ENCODE results near the gene SMARCA4.
"Not testable (repeated sequence)": the region's sequence is repeated elsewhere in the genome, so short reads cannot be mapped to it uniquely, and the experiment has no call there.

Gene SMARCA4

GRCh38 chr19:10927730-10928562, 32.9 kb upstream of the SMARCA4 start:
- Histone ChIP-seq H3K4me3 (peak overlapping the region; percentile 75 to 99 (median 94)), H3K27ac (peak overlapping the region; percentile 41 to 96 (median 89))

DNA sequence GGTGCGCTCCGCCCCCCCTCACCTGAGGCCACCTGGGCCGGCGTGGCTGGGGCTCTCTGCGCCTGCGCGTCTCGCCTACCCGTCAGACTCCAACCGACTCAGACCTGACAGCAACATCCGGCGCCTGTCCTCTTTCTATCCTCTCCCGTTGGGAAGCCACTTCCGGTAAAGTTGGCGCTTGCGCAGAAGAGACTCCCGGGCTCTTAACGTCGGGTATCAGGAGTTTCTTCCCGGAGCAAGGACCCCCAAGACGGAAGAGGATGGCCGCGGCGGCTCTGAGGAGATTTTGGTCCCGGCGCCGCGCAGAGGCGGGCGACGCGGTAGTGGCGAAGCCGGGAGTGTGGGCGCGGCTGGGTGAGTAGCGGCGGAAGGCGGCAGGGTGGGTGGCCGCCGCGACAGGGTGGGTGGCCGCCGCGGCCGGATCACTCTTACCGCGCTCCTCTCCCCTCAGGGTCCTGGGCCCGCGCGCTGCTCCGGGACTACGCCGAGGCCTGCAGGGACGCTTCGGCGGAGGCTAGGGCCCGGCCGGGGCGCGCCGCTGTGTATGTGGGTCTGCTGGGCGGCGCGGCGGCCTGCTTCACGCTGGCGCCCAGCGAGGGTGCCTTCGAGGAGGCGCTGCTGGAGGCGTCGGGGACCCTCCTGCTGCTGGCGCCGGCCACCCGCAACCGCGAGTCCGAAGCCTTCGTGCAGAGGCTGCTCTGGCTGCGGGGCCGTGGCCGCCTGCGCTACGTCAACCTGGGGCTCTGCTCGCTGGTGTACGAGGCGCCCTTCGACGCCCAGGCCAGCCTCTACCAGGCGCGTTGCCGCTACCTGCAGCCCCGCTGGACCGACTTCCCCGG, 32.0 kb upstream of the SMARCA4 start, which contains the start of the genes TIMM29 and YIPF2:
Gene TIMM29, plus strand, starts transcription at position 249 of the 839 bp plus-strand sequence. Its CDS starts 12 bp downstream, at position 261.
Gene YIPF2, minus strand, starts transcription at position 77 of the 839 bp plus-strand sequence. CDS start 229 bp downstream, outside the sequence.
- Histone ChIP-seq H3K4me3 (peak within 1 kb of the TSS; percentile 75 to 99 (median 94)), H3K27ac (peak within 1 kb of the TSS; percentile 41 to 96 (median 89))

GRCh38 chr19:10929402-10929794, 31.4 kb upstream of the SMARCA4 start:
- peak overlapping the region; percentile 75 to 99 (median 94) for H3K4me3 ChIP-seq
- peak overlapping the region; percentile 35 to 96 (median 89) for H3K27ac ChIP-seq

- Histone ChIP-seq H3K27ac (no peak overlapping the region), H3K4me3 (no peak overlapping the region)
Measured at GRCh38 chr19:10935371-10936059, 25.3 kb upstream of the SMARCA4 start.

DNA sequence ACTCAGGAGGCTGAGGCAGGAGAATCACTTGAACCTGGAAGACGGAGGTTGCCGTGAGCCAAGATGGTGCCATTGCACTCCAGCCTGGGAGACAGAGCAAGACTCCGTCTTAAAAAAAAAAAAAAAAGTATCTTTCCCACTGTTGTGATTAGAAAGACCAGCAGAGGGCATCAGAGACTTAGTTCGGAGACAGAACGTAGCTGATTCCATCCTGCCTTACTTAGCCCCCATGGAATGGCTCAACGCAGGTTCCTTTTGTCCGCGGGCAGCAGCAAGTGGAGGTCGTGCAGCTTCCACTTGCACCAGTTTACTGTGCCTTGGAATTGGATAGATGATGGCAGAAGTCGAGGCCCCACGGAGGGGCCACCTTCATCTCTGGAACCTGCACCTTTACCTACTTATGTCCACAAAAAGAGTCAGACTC, 24.2 kb upstream of the SMARCA4 start:
- no peak overlapping the region for H3K4me3 ChIP-seq
- no peak overlapping the region for H3K27ac ChIP-seq

DNA sequence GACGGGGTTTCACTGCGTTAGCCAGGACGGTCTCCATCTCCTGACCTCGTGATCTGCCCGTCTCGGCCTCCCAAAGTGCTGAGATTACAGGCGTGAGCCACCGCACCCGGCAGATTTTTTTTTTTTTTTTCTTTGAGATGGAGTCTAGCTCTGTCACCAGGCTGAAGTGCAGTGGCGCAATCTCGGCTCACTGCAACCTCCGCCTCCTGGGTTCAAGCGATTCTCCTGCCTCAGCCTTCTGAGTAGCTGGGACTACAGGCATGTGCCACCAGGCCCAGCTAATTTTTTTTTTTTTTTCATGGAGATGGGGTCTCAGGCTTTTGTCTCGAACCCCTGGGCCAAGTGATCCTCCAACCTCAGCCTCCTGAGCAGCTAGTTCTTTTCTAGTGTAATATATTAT, 19.2 kb upstream of the SMARCA4 start:
- H3K27ac ChIP-seq = peak overlapping the region in 3 of 21 experiments; percentile 24 to 48 (median 28)
- H3K4me3 ChIP-seq = not testable (repeated sequence)

- H3K4me3 ChIP-seq = not testable (repeated sequence)
- H3K27ac ChIP-seq = peak overlapping the region in 4 of 21 experiments; percentile 2 to 44 (median 16)
Measured at GRCh38 chr19:10943412-10943811, 17.4 kb upstream of the SMARCA4 start.

DNA sequence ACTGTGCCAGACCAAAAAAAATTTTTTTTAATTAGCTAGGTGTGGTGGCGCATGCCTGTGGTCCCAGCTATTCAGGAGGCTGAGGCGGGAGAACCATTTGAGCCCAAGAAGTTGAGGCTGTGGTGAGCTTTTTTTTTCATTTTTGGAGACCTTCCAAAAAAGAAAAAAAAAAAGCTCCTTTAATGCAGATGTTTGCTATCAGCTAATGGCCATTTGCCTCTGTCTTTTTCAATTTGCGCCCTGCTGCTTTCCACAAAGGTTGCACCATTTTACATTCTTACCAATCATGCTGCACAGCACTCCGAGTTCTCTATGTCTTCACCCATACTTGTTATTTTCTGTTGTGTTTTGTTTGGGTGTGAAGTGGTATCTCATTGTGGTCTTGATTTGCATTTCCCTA, 15.6 kb upstream of the SMARCA4 start:
- Histone ChIP-seq H3K4me3 (no peak overlapping the region), H3K27ac (peak overlapping the region in 2 of 21 experiments; percentile 6 to 32)

DNA sequence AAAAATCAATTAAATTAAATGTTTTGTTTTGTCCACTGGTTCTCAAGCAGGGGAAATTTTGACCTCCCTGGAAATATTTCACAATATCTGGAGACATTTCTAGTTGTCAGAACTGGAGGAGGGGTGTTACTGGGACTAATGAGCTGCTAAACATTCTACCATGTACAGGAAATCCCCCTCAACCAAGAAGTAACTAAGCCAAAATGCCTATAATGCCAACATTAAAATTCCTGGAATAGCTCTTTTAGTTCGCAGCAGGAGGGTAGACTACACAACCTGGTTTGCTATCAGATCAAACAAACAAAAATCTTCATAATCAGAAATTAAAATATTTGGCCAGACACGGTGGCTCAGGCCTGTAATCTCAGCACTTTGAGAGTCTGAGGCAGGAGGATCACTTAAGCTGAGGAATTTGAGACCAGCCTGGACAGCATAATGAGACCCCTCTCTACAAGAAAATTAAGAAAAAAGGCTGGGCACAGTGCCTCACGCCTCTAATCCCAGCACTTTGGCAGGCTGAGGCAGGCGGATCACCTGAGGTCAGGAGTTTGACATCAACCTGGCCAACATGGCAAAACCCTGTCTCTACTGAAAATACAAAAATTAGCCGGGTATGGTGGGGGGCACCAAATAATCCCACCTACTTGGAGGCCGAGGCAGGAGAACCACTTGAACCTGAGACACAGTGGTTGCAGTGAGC, 13.7 kb upstream of the SMARCA4 start:
- Histone ChIP-seq H3K4me3 (no peak overlapping the region), H3K27ac (peak overlapping the region in 8 of 21 experiments; percentile 1 to 63 (median 27))

DNA sequence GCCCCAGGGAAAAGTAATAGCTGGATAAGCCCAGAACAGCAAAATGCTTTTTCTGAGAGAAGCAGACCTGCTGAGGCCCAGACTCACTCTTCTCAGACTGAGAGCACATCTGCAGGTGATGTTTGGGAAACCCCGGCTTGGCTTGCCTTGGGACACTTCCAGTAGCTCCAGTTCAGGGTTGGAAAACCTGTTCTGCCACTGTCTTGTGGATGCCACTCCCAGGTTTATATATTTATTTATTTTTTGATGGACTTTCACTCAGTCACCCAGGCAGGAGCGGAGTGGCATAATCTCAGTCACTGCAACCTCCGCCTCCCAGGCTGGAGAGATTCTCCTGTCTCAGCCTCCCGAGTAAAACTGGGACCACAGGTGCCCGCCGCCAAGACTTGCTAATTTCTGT, 8.0 kb upstream of the SMARCA4 start:
- no peak overlapping the region for H3K4me3 ChIP-seq
- H3K27ac ChIP-seq = peak overlapping the region in 15 of 21 experiments; percentile 10 to 73 (median 48)

GRCh38 chr19:10959277-10959968, 1.4 kb upstream of the SMARCA4 start:
- Histone ChIP-seq H3K4me3 (peak overlapping the region in 4 of 7 experiments; percentile 53 to 94 (median 66)), H3K27ac (peak overlapping the region in 17 of 21 experiments; percentile 85 to 99 (median 94))

- peak overlapping the region; percentile 62 to 99 (median 91) for H3K27ac ChIP-seq
- peak overlapping the region; percentile 59 to 95 (median 89) for H3K4me3 ChIP-seq
Measured at GRCh38 chr19:10961073-10961860, 437 bp downstream of the SMARCA4 start.

DNA sequence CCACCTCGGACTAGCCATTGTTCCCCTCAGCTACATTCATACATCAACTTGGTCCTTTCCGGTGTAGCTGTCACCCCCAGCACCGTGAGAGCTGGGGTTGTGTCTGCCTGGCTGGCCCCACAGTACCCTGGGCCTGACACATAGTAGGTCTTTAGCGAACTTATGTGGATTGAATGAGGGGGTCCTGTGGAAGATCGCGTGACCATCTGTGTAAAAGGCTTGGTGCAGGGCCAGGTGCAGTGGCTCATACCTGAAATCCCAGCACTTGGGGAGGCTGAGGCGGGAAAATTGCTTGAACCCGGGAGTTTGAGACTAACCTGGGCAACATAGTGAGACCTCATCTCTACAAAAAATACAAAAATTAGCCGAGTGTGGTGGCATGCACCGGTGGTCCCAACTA, 2.0 kb downstream of the SMARCA4 start:
- Histone ChIP-seq H3K27ac (peak overlapping the region in 4 of 21 experiments; percentile 1 to 39 (median 18)), H3K4me3 (no peak overlapping the region)

GRCh38 chr19:10963865-10964264, 3.0 kb downstream of the SMARCA4 start:
- H3K4me3 ChIP-seq = no peak overlapping the region
- peak overlapping the region in 1 of 21 experiments; percentile 45 for H3K27ac ChIP-seq

DNA sequence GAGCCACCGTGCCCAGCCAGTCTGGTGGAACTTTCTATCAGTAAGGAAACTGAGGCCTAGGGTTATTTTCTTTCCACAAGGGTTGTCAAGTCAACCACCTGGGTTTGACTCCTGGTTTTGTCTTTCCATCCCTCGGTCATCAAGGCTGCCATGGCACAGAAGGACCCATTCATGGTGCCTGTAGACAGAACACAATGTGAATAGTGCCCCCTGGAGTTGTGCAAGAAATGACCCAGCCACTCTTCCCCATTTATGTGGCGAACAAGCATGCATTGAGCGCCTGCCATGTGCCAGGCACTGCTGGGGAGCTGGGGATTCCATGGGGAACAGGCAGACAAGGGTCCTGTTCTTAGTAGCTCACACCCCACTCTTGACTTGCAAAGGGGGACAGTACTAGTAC, 4.1 kb downstream of the SMARCA4 start:
- Histone ChIP-seq H3K27ac (peak overlapping the region in 1 of 21 experiments; percentile 11), H3K4me3 (no peak overlapping the region)

- no peak overlapping the region for H3K4me3 ChIP-seq
- H3K27ac ChIP-seq = peak overlapping the region in 1 of 21 experiments; percentile 11
Measured at GRCh38 chr19:10965398-10965797, 4.6 kb downstream of the SMARCA4 start.

DNA sequence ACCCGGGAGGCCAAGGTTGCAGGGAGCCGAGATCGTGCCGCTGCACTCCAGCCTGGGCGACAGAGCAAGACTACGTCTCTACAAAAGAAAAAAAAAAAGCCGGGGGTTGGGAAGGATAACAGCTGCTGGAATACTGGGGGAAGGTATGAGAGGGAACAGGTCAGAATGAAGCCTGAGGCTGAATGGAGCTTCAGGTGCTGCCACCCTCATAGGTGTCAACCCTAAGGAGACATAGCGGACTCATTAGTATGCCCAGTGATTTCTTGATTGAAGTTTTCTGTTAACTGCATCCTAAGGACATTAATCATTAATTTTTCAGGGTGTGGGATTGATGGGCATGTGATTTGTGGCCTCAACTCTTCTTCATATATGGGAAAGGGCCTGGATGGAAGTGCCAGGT, 6.0 kb downstream of the SMARCA4 start:
- Histone ChIP-seq H3K27ac (no peak overlapping the region), H3K4me3 (no peak overlapping the region)

All from skin epidermis (tissue), 12 donors.